Measurements from ENCODE around the gene FOXL2.

Gene FOXL2

DNA sequence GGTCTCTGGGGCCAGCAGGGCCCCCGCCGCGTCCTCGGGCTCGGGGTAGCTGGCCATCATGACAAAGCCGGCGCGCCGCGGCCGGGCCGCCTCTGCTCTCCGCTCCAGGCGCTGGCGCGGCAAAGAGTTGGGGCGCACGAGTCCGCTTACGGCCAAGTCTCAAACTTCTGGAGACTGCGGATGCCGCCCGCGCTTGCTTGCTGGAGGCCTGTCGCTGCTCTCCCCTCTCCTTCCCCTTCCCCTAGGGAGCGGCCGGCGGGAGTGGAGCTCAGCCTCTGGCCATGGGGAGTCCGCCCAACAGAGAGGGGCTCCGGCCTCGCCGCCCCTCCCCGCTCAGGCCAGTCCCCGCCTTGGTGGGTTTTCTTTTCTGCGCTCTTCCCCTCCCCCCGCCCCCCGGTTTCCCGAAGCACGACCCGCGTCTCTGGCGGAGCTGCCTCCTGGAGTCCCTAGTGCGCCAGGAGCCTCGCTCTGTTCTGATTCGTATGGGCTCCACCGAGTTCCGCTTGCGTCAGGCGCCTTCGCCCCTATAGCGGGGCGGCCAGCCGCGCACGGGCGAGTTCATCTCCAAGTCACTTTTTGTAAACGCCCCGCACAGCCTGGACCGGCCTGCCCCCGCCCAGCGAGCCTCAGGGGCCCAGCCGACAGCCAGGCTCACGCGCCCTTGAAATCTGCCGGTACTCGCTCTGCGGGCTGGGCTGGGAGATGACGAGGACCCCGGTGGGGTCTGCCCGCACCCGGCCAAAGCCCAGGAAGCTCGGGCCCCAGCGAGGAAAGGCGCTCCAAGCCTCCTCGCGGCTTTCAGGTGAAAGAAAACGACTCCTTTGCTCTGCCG lies at the start of gene FOXL2, which contains the start of gene FOXL2NB:
FOXL2 (minus strand) TSS at position 475 of the 832 bp plus-strand sequence; CDS start at position 60, 415 bp downstream.
FOXL2NB (plus strand) TSS at position 555 of the 832 bp plus-strand sequence; CDS start at position 703, 148 bp downstream.
- no peak for DNase-seq (ENCODE audit: low read depth in 2 of 2)

DNA sequence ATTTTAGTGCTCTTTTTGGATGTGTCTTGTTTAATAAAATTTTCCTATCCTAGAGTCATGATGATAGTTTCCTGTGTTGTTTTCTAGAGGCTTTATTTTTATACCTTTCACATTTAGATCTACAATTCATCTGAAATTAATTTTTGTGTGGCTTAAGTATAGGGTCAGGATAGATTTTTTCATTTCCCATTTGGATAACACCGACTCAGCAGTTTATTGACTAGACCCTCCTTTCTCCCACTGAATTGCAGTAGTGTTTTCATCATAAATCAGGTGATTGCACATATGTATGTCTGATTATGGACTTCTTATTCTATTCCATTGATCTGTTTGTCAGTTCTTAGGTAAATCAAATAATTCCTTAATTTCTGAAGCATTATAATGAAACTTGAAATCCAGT lies 48.8 kb upstream of the FOXL2 start:
- no peak for DNase-seq (ENCODE audit: low read depth in 2 of 2)

GRCh38 chr3:138987181-138987580 lies 40.2 kb upstream of the FOXL2 start:
- no peak for DNase-seq (ENCODE audit: low read depth in 2 of 2)

DNA sequence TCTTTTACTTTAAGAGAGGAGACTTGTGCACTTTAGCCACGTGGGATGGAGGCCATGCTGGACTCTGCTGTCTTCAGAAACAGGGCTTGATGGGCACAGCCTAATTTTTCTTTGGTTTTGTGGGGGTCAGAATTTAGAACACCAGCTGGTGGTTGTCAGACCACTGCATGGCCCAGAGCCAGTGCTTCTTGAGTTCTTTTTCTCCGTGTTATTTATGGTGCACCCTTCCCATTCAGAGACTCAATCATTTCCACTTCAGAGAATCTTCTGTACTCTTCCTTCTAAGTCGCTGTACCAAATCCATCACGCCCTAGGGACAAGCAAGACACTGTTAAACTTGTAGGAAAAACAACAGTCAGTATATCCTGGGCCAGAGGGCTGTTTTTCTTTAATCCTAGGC lies 39.0 kb upstream of the FOXL2 start:
- no peak for DNase-seq (ENCODE audit: low read depth in 2 of 2)

DNA sequence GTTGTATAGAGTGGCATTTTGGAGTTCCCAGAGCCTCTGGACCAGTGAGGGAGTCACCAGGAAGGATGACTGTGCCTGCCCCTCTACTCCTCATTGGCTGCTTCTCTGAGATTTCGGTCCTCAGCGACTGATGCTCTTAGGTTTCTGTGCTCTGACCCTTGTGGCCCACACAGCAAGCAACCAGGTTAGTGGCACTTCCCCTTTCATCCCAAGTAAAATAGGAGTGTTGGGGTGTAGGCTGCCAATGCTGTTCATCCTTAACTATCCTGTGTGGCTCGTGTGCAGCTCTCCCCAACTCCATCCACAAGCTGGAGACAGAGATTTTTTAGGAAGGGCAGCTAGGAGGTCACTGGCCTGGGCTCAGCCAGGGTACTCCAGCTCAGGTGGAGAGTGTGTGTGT lies 37.9 kb upstream of the FOXL2 start:
- no peak for DNase-seq (ENCODE audit: low read depth in 2 of 2)

DNA sequence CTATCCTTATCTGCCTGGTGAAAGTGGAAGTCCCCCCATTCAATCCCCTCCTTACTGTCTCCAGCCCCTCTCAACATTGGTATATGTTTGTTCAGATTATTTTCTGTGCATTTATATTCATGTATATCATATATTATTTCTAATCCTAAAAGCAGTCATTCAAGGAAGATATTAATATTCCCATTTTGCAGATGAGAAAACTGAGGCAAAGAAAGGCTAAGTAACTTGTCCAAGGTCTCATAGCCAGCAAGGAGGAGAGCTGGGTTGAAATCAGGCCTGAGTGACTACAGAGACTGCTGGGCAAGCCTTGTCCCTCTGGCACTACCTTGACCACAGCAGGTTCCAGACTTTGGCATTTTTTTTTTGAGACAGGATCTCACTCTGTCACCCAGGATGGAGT lies 29.1 kb upstream of the FOXL2 start:
- DNase-seq (ENCODE audit: low read depth in 2 of 2): no peak

- no peak for DNase-seq (ENCODE audit: low read depth in 2 of 2)
Observed at GRCh38 chr3:138975351-138975750, 28.4 kb upstream of the FOXL2 start.

DNA sequence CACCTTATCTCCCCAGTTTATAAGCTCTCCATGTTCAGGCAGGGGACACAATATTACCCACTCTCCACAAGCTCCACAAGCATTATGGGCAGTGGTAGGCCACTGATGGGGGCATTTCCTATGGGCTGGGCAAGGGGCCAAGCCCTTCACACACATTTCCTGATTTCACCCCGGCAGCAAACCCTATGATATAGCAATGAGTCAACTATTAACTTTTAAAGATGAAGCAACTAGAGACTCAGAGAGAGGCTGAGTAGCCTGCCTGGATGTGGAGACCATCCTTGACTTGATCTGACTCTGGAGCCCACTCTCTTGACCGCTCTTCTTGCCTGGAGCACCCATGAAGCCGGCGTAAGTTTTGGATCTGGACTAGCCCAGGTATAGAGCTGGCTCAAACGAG lies 27.5 kb upstream of the FOXL2 start:
- no peak for DNase-seq (ENCODE audit: low read depth in 2 of 2)

GRCh38 chr3:138972941-138973340 lies 26.0 kb upstream of the FOXL2 start:
- no peak for DNase-seq (ENCODE audit: low read depth in 2 of 2)

- no peak for DNase-seq (ENCODE audit: low read depth in 2 of 2)
Observed at GRCh38 chr3:138971766-138972320, 24.9 kb upstream of the FOXL2 start.

GRCh38 chr3:138964923-138965322 lies 18.0 kb upstream of the FOXL2 start:
- no peak for DNase-seq (ENCODE audit: low read depth in 2 of 2)

GRCh38 chr3:138964264-138964663 lies 17.3 kb upstream of the FOXL2 start:
- DNase-seq (ENCODE audit: low read depth in 2 of 2): no peak

- DNase-seq (ENCODE audit: low read depth in 2 of 2): no peak
Observed at GRCh38 chr3:138962854-138963560, 16.1 kb upstream of the FOXL2 start.

DNA sequence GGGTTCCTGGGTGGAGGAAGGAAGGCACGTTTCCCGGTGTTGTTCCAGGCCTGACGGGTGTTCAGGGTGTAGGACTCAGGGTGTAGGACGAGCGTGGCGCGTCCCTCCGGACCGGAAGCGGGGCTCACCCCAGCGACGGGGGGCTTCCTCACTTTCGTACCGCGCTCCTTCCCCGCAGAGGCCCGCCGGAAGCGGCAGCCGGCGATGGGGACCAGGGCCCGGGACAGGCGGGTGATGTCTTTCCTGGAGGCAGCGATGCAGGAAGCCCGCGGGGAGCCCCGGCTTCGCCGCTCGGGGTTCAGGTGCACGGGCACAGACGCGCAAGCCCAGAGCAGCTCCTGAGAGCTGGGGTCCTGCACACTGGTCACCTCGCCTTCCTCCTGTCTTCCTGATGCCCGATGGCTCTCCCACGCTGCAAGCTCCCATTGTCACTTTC lies 13.5 kb upstream of the FOXL2 start:
- no peak for DNase-seq (ENCODE audit: low read depth in 2 of 2)

- DNase-seq (ENCODE audit: low read depth in 2 of 2): no peak
Observed at GRCh38 chr3:138950701-138951100, 3.8 kb upstream of the FOXL2 start.

GRCh38 chr3:138950006-138950644 lies 3.2 kb upstream of the FOXL2 start:
- no peak for DNase-seq (ENCODE audit: low read depth in 2 of 2)

DNA sequence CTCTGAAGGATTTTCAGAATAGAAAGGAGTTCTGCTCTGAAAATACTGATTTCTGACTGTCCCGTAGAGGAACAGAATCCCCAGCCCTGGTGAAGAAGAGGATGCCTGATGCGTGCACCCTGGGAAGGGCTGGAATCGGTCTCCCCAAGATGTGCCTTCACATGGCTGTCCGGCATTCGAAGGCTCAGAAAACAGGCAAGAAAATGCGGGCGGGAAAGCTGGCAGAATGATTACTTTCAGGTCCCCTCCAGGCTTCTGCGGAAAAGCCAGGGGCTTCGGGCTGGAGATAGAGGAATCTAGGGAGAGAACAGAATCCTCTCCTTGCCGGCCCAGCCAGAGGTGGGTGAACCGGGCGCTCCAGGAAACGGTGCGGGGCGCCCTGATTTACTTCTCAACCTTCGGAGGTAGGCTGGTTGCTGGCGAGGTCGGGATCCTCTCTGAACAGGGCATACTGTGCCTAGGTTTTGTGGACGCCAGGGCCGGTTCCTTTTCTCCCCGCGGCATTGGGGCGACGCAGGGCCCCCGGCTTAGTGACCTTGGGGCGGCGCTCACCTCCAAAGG lies 2.6 kb upstream of the FOXL2 start:
- no peak for DNase-seq (ENCODE audit: low read depth in 2 of 2)

DNA sequence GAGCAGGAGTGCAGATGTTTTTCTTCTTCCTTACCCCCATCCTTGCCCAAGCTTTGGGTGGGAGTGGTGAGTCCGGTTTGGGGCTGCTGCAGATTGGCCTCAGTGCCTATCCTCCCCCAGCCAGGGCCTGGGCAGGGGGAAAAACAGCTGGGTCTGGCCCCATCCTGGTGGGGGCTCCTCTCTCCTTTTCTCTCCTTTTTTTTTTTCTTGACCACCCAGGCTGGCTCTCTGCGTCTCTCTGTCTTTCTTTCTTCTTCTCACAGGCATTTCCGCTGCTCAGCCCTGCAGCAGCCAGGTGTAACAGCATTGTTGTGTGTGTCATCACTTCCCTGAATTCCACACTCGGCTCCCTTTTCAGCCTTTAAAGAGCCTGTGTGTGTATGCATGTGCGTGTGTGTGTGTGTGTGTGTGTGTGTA lies 2.1 kb upstream of the FOXL2 start:
- DNase-seq (ENCODE audit: low read depth in 2 of 2): no peak

GRCh38 chr3:138948371-138949001 lies 1.5 kb upstream of the FOXL2 start:
- DNase-seq (ENCODE audit: low read depth in 2 of 2): no peak

DNA sequence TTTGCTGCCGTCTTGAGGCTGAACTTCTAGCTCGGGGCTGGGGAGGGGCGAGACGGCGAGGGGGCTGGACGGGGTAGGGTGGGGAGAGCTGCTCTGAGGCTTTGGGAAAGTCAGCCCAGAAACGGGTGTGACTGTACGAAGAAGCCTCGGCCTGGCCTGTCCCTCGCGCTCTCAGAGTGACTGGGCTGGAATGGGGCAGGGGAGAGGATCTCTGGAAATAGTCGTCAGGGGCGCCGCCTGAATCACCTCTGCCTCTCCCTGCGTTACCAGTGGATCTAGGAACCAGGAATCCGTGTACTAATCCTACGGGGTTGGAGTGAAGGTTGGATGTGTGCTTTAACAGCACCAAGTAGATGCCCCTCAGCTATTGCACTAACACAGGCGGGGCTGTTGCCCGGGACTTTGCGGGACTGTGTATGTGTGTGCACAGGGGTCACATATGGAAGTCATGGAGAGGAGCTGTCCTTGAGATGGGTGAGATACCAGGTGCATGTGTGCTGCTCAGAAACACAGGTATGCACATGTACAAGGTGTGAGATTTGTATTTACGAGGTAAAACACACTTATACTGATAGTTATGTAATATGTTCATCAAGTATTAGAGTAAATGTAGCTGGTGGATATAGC lies 671 bp upstream of the FOXL2 start:
- no peak for DNase-seq (ENCODE audit: low read depth in 2 of 2)

Measured in activated CD8-positive, alpha-beta memory T cell treated with anti-CD3 and anti-CD28 coated beads for 4 hours (primary cell).